Hepatic stellate cell (primary cell): ENCODE results near the gene CAPN1.
A peak's percentile ranks its signal among the peaks of the same experiment; 100 is the strongest.

ENCODE experiments used
- DNase-seq: peaks from one replicate; pipeline ENCODE4 v3.0.0; 2011; ENCODE audit warnings: low spot score

The CAPN1 gene

GRCh38 chr11:65194564-65194963 lies 12.8 kb downstream of the CAPN1 start:
- DNase-seq = no peak

GRCh38 chr11:65204143-65204542 lies 22.4 kb downstream of the CAPN1 start:
- DNase-seq = no peak

GRCh38 chr11:65204646-65205601 lies 23.2 kb downstream of the CAPN1 start:
- peak; percentile 69 for DNase-seq

DNA sequence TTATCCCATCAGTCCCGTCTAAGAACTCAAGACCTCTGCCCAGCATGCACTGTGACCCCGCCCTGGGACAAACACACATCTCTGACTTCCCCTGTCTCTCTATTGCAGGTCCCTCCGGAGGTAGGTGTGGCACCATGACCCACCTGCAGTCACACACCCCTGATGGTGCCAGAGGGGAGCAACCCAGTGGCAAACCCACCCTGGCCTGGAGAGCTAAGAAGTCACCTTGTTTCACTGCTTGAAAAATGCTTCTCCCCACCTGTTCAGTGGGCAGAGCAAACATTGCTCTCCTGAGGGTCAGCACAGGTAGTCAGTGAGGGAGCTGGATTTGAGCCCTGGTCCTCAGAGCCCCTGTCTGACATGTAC lies 23.9 kb downstream of the CAPN1 start:
- no peak for DNase-seq

DNA sequence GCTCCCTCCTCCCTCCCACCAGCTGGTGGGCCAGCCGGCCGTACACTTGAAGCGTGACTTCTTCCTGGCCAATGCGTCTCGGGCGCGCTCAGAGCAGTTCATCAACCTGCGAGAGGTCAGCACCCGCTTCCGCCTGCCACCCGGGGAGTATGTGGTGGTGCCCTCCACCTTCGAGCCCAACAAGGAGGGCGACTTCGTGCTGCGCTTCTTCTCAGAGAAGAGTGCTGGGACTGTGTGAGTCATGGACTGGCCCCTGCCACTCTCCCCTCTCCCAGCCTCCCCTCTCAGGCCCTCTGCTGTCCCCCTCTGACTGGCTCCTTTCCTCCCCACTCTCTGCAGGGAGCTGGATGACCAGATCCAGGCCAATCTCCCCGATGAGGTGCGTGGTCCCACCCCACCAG lies 24.7 kb downstream of the CAPN1 start:
- DNase-seq = no peak

- no peak for DNase-seq
Measured at GRCh38 chr11:65206901-65207300, 25.2 kb downstream of the CAPN1 start.

GRCh38 chr11:65207918-65208784 lies 26.4 kb downstream of the CAPN1 start:
- DNase-seq = no peak

- no peak for DNase-seq
Measured at GRCh38 chr11:65208785-65209710, 27.3 kb downstream of the CAPN1 start.

DNA sequence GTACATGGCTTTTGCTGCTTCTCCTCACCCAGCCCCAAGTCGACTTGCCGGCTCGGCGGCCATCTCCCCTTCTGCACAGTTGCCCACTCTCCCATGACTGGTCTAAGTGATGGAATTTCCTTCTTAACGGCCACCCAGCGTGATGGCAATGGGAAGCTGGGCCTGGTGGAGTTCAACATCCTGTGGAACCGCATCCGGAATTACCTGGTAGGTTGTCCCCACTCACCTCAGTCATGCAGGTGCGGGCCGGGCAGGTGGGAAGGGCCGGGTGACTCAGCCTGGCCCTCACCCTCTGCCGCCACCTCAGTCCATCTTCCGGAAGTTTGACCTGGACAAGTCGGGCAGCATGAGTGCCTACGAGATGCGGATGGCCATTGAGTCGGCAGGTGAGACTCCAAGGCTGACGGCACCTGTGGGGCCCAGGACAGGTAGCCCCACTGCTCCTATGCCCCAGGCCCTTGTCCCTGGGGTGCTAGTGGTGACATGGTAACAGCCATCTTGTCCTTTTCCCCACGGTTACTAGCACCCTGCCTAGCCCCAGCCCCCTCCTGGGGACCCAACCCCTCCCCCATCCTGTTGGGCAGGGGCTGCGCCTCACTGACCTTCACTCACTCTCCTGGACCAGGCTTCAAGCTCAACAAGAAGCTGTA lies 28.1 kb downstream of the CAPN1 start:
- no peak for DNase-seq

DNA sequence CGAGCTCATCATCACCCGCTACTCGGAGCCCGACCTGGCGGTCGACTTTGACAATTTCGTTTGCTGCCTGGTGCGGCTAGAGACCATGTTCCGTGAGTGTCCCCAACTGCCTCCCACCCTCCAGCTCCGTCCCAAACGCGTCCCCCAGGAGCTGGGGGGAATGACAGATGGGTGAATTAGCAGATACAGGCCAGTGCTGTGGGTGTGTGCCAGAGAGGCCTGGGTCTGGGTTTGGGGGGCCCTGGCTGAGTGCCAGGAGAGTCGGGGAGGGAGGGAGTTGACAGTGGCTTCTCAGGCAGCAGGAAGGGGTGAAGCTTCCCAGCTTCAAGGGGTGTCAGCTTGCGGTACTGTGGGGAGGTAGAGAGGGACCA lies 28.6 kb downstream of the CAPN1 start:
- DNase-seq = no peak

- DNase-seq = no peak
Measured at GRCh38 chr11:65210748-65211147, 29.0 kb downstream of the CAPN1 start.

DNA sequence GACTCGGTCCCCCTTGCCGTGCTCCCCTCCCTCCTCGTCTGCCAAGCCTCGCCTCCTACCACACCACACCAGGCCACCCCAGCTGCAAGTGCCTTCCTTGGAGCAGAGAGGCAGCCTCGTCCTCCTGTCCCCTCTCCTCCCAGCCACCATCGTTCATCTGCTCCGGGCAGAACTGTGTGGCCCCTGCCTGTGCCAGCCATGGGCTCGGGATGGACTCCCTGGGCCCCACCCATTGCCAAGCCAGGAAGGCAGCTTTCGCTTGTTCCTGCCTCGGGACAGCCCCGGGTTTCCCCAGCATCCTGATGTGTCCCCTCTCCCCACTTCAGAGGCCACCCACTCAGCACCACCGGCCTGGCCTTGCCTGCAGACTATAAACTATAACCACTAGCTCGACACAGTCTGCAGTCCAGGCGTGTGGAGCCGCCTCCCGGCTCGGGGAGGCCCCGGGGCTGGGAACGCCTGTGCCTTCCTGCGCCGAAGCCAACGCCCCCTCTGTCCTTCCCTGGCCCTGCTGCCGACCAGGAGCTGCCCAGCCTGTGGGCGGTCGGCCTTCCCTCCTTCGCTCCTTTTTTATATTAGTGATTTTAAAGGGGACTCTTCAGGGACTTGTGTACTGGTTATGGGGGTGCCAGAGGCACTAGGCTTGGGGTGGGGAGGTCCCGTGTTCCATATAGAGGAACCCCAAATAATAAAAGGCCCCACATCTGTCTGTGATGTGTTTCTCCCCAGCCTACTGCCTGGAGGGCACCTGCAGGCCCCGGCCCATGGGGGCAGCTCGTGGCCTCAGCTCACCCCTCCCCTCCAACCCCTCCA lies 29.8 kb downstream of the CAPN1 start:
- no peak for DNase-seq

DNA sequence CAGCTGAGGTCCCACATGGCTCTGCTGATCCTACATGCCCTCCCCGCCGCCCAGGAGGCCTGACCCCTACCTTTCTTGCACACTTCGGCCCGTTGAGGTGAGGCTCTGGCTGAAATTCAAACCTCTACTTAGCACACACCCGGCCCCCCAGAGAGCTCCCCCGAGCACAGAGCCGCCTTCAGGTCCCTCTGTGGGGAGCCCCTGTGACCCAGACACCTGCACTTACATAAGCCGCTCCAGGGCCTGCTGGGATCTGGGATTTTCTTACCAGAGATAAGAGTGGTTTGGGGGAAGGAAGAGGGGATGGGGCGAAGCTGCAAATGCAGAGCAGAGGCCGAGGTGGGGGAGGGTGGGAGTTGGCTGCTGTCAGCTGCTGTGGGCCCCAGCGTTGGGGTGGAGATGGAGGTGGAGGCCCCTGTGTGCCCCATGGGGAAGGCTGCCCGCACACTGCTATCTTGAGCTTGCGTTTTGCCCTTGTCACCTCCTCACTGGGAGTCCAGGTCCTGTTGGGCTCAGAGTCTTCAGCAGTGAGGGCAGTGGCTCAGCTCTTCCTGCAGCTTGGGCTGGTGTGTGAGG lies 30.6 kb downstream of the CAPN1 start:
- no peak for DNase-seq

- DNase-seq = no peak
Measured at GRCh38 chr11:65213322-65214211, 31.8 kb downstream of the CAPN1 start.

DNA sequence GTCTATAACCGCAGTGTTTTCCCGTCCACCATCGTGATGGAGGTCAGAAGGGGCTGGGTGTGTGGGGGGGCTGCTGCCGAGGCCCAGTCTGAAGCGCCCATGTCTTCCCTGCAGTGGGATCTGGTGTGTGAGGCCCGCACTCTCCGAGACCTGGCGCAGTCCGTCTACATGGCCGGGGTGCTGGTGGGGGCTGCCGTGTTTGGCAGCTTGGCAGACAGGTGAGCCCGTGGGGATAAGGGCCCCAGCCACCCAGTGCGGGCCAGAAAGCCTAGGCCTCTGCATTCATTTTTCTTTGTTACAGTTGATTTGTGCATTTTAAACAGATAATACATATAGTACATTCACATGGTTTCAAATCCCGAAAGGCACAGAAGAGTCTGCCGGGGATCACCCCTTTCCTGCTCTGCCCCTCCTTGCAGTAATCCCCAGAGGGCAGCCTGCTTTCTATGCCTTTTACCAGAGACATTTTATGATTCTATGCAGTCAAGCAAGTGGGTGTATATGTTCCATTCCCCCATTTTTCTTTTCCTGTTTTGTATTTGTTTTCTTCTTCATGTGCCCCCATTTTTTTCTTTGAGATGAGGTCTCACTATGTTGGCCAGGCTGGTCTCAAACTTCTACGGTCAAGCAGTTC lies 32.6 kb downstream of the CAPN1 start:
- DNase-seq = no peak

GRCh38 chr11:65215441-65216076 lies 33.8 kb downstream of the CAPN1 start:
- no peak for DNase-seq

GRCh38 chr11:65216830-65217229 lies 35.1 kb downstream of the CAPN1 start:
- DNase-seq = no peak
